Endothelial cell (in vitro differentiated cells): ENCODE results near the gene NANOGP8. TPM values are rescaled to one million over a fixed set of nuclear protein-coding genes. Genes with fewer than 3 reads are reported as not detected.
A peak's percentile ranks its signal among the peaks of the same experiment; 100 is the strongest.

Source experiments
- DNase-seq: peaks from one replicate; pipeline ENCODE4 v3.0.0; 2021; ENCODE audit warnings: low spot score
- H3K27ac Mint-ChIP-seq: one replicate; pipeline ENCODE4 v1.8.0; 2021; ENCODE audit warnings: mixed read lengths, inconsistent platforms; ENCODE audit not compliant: unreplicated experiment
- H3K27me3 Mint-ChIP-seq: one replicate; pipeline ENCODE4 v1.8.0; 2021; ENCODE audit warnings: mild to moderate bottlenecking, moderate library complexity, mixed read lengths, inconsistent platforms; ENCODE audit not compliant: unreplicated experiment
- H3K36me3 Mint-ChIP-seq: one replicate; pipeline ENCODE4 v1.8.0; 2021; ENCODE audit warnings: mild to moderate bottlenecking, low read depth, mixed read lengths, inconsistent platforms; ENCODE audit not compliant: unreplicated experiment
- H3K4me1 Mint-ChIP-seq: one replicate; pipeline ENCODE4 v1.8.0; 2021; ENCODE audit warnings: mild to moderate bottlenecking, mixed read lengths, inconsistent platforms; ENCODE audit not compliant: unreplicated experiment
- H3K4me3 Mint-ChIP-seq: one replicate; pipeline ENCODE4 v1.8.0; 2021; ENCODE audit warnings: mild to moderate bottlenecking, mixed read lengths, inconsistent platforms; ENCODE audit not compliant: unreplicated experiment
- H3K9me3 Mint-ChIP-seq: one replicate; pipeline ENCODE4 v1.8.0; 2021; ENCODE audit warnings: mixed read lengths, inconsistent platforms; ENCODE audit not compliant: unreplicated experiment
- total RNA-seq: library from RNA; stranded (reverse); fragmentation: NEBNext Ultra II Directional; extraction: Animal tissue kit (Norgen Biotek cat#: 25700); gene quantifications from one replicate; pipeline ENCODE4 v1.2.1, GENCODE V29; 2021; ENCODE audit not compliant: unreplicated experiment
- TF ChIP-seq, protein P1 (sequence below): fragments of 200-600 bp; sonication (generic); IDR thresholded peaks from one replicate; pipeline ENCODE4 v1.5.0; 2021; ENCODE audit warnings: antibody characterized with exemption; ENCODE audit not compliant: unreplicated experiment

NANOGP8 gene
- total RNA-seq, 1 donor from 2014 or later, result 0.64 TPM

DNA sequence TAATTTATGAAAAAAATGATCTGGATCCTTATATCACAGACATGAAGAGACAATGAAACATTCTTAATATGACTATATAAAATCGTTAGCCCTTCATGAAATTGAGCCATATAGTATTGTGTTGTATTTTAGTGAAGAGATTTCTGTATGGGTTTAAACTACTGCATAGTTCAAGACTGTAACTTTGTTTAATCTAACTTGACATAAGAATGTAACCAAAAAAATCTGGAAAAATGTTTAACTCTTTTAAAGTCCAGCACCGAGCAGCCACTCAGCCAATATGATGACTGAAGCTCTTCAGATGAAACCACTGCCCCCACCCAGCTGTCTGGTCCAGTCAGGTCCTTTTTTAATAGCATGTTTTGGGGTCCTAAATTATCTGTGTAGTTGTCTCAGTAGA lies 4.9 kb downstream of the NANOGP8 start:
- H3K27me3 Mint-ChIP-seq, result peaks cover 1% of the 10 kb centered on the region
- H3K9me3 Mint-ChIP-seq, result peaks cover 11% of the 10 kb centered on the region
- TF ChIP-seq, protein P1, sequence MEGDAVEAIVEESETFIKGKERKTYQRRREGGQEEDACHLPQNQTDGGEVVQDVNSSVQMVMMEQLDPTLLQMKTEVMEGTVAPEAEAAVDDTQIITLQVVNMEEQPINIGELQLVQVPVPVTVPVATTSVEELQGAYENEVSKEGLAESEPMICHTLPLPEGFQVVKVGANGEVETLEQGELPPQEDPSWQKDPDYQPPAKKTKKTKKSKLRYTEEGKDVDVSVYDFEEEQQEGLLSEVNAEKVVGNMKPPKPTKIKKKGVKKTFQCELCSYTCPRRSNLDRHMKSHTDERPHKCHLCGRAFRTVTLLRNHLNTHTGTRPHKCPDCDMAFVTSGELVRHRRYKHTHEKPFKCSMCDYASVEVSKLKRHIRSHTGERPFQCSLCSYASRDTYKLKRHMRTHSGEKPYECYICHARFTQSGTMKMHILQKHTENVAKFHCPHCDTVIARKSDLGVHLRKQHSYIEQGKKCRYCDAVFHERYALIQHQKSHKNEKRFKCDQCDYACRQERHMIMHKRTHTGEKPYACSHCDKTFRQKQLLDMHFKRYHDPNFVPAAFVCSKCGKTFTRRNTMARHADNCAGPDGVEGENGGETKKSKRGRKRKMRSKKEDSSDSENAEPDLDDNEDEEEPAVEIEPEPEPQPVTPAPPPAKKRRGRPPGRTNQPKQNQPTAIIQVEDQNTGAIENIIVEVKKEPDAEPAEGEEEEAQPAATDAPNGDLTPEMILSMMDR, result no peak
- no peak for DNase-seq
- no peaks in the 10 kb centered on the region for H3K36me3 Mint-ChIP-seq
- H3K27ac Mint-ChIP-seq, result no peak overlapping the region
- H3K4me1 Mint-ChIP-seq, result peaks cover 4% of the 10 kb centered on the region
- no peak overlapping the region for H3K4me3 Mint-ChIP-seq

- no peak overlapping the region for H3K4me3 Mint-ChIP-seq
- no peak overlapping the region for H3K27ac Mint-ChIP-seq
- H3K36me3 Mint-ChIP-seq, result no peaks in the 10 kb centered on the region
- H3K9me3 Mint-ChIP-seq, result peaks cover 11% of the 10 kb centered on the region
- TF ChIP-seq, protein P1, result peak; percentile 71
- DNase-seq, result peak; percentile 51
- peaks cover 4% of the 10 kb centered on the region for H3K4me1 Mint-ChIP-seq
- no peaks in the 10 kb centered on the region for H3K27me3 Mint-ChIP-seq
These were observed 6.7 kb downstream of the NANOGP8 start for GRCh38 chr15:35078221-35078915.

DNA sequence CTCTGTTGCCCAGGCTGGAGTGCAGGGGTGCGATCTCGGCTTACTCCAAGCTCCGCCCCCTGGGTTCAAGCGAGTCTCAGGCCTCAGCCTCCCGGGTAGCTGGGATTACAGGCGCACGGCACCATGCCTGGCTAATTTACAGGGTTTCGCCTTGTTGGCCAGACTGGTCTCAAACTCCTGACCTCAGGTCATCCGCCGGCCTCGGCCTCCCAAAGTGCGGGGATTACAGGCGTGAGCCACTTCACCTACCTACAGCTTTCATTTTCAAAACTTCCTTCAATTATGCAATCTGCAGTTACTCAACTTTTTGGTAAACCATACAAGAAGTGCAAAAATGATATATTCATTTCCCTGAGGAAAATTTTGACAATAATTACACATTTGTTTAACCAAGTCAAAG lies 14.0 kb downstream of the NANOGP8 start:
- TF ChIP-seq, protein P1, result no peak
- H3K4me1 Mint-ChIP-seq, result peaks cover 16% of the 10 kb centered on the region

DNA sequence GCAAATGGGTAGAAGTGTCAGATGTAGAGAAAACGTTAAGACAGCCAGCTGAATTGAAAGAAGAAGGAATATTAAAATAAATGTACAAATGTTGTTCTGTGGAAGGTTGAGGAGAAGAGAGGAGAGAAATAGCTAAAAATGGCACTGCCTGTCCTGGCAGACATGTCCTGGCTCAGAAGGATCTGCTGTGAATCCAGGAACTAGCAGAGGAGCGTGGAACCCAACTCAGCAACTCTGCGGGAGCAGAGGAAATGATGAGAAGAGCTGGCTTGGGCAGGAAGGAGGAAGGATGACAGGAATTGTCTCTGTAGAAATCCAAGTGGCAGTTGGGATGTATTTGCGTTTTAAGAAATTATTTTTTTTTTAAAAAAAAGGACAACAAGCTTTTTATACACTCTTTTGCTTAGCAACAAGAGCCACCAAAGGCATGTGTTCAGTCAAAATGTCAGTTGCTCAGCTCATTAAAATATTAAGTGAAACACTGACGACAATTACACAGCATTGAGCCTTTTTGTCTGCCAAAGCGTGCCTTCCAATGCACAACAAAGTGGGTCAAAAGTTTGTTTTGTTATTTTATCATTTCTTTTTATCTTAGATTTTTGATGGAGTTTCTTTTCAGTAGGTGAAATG lies 16.1 kb downstream of the NANOGP8 start:
- no peak for DNase-seq
- Mint-ChIP-seq H3K4me1 (peaks cover 16% of the 10 kb centered on the region), H3K27ac (no peak overlapping the region), H3K4me3 (no peak overlapping the region), H3K27me3 (peaks cover 1% of the 10 kb centered on the region), H3K36me3 (no peaks in the 10 kb centered on the region), H3K9me3 (no peaks in the 10 kb centered on the region)
- TF ChIP-seq, protein P1, result no peak

More for the DNA sequence above, 14.0 kb downstream of the NANOGP8 start:
- DNase-seq, result no peak
- Mint-ChIP-seq H3K27ac (no peak overlapping the region), H3K27me3 (no peaks in the 10 kb centered on the region), H3K9me3 (no peaks in the 10 kb centered on the region), H3K4me3 (no peak overlapping the region), H3K36me3 (no peaks in the 10 kb centered on the region)
